Activated B cell treated with CpG ODN at 0.5 μM for 24 hours (primary cell): ENCODE results near the gene ERN1. TPM values are rescaled to one million over a fixed set of nuclear protein-coding genes. Genes with fewer than 3 reads are reported as not detected.

Experiments
- ATAC-seq: fragments of 200-7000 bp; cut with Tn5 transposase; one replicate; pipeline ENCODE4 v1.10.0; 2021; ENCODE audit warnings: low read depth, mild to moderate bottlenecking, moderate library complexity
- CTCF ChIA-PET: fragments of 350-600 bp; sonication (Branson Sonifier 250); formaldehyde crosslinking; loops from one replicate; lab custom pipeline; 2021; ENCODE audit warnings: antibody characterized with exemption; lab: Charles Lee
- POLR2A ChIA-PET: fragments of 350-600 bp; sonication (Branson Sonifier 250); formaldehyde crosslinking; loops from one replicate; lab custom pipeline; 2021; ENCODE audit warnings: antibody characterized with exemption; lab: Charles Lee
- DNase-seq: peaks from one replicate; pipeline ENCODE4 v3.0.0; 2022
- H3K27ac Mint-ChIP-seq: one replicate; pipeline ENCODE4 v1.8.0; 2020; ENCODE audit warnings: mixed read lengths
- H3K27me3 Mint-ChIP-seq: one replicate; pipeline ENCODE4 v1.8.0; 2021; ENCODE audit warnings: mixed read lengths
- H3K36me3 Mint-ChIP-seq: one replicate; pipeline ENCODE4 v1.8.0; 2021; ENCODE audit warnings: low read depth, mixed read lengths
- H3K4me1 Mint-ChIP-seq: one replicate; pipeline ENCODE4 v1.8.0; 2021; ENCODE audit warnings: mixed read lengths
- H3K4me3 Mint-ChIP-seq: one replicate; pipeline ENCODE4 v1.8.0; 2020; ENCODE audit warnings: mild to moderate bottlenecking, mixed read lengths
- H3K9me3 Mint-ChIP-seq: one replicate; pipeline ENCODE4 v1.8.0; 2020; ENCODE audit warnings: mixed read lengths
- intact Hi-C: fragments of 100-400 bp; cut with micrococcal nuclease; formaldehyde crosslinking; loops from one replicate; pipeline ENCODE4 v1.15.1; 2024
- total RNA-seq: library from RNA; stranded (reverse); gene quantifications from 2 replicates; pipeline ENCODE4 v1.2.3, GENCODE V29; 2022
- TF ChIP-seq, protein P1 (sequence below): fragments of 200-600 bp; IDR thresholded peaks from one replicate; pipeline ENCODE4 v1.8.0; 2022; ENCODE audit warnings: antibody characterized with exemption, mild to moderate bottlenecking

The ERN1 gene
- total RNA-seq, 1 donor from 2014 or later, result 12.9 TPM

- Mint-ChIP-seq H3K36me3 (no peaks in the 10 kb centered on the region), H3K9me3 (no peaks in the 10 kb centered on the region), H3K27ac (no peak overlapping the region), H3K4me3 (peak overlapping the region; percentile 42), H3K27me3 (peaks cover 4% of the 10 kb centered on the region), H3K4me1 (peaks cover 37% of the 10 kb centered on the region)
- ATAC-seq (no peak), DNase-seq (peak; percentile 10)
- intact Hi-C loops, result no loop called here
- ChIA-PET POLR2A (no interaction called here), CTCF (interaction anchor here (0.7 to 1.8 kb wide), 3 partner anchors 29 to 50 kb away, joined by 3 to 7 read pairs (median 3); no protein-coding TSS in a partner anchor)
- TF ChIP-seq, protein P1, sequence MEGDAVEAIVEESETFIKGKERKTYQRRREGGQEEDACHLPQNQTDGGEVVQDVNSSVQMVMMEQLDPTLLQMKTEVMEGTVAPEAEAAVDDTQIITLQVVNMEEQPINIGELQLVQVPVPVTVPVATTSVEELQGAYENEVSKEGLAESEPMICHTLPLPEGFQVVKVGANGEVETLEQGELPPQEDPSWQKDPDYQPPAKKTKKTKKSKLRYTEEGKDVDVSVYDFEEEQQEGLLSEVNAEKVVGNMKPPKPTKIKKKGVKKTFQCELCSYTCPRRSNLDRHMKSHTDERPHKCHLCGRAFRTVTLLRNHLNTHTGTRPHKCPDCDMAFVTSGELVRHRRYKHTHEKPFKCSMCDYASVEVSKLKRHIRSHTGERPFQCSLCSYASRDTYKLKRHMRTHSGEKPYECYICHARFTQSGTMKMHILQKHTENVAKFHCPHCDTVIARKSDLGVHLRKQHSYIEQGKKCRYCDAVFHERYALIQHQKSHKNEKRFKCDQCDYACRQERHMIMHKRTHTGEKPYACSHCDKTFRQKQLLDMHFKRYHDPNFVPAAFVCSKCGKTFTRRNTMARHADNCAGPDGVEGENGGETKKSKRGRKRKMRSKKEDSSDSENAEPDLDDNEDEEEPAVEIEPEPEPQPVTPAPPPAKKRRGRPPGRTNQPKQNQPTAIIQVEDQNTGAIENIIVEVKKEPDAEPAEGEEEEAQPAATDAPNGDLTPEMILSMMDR, result no peak
Measured at GRCh38 chr17:63996430-63997182, 133.3 kb downstream of the ERN1 start.

DNA sequence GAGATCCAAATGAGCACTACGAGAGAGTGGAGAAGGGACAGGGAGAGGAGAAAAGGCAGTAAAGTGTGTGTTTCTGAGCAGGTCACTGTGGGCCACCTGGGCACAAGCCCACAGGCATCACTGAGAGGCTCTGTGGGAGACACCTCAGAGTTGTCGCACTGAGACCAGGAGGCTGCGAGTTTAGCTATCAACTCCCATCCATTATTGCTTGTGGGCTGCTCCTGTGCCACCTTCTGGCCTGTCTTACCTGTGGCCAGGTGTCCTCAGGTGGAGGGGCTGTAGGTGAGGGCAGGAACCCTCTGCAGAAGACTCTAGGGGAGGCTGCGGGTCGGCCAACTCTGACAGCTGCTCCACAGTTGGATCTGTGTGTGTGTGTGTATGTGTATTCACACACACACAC is 134.3 kb downstream of the ERN1 start:
- intact Hi-C loops, result no loop called here
- Mint-ChIP-seq H3K36me3 (no peaks in the 10 kb centered on the region), H3K27me3 (peaks cover 4% of the 10 kb centered on the region), H3K9me3 (no peaks in the 10 kb centered on the region), H3K27ac (no peak overlapping the region), H3K4me3 (no peak overlapping the region), H3K4me1 (peaks cover 39% of the 10 kb centered on the region)
- TF ChIP-seq, protein P1, result no peak
- DNase-seq (no peak), ATAC-seq (no peak)
- ChIA-PET POLR2A (no interaction called here), CTCF (interaction anchor here (1.8 kb wide), 1 partner anchor 30 kb away, joined by 7 read pairs; no protein-coding TSS in a partner anchor)

DNA sequence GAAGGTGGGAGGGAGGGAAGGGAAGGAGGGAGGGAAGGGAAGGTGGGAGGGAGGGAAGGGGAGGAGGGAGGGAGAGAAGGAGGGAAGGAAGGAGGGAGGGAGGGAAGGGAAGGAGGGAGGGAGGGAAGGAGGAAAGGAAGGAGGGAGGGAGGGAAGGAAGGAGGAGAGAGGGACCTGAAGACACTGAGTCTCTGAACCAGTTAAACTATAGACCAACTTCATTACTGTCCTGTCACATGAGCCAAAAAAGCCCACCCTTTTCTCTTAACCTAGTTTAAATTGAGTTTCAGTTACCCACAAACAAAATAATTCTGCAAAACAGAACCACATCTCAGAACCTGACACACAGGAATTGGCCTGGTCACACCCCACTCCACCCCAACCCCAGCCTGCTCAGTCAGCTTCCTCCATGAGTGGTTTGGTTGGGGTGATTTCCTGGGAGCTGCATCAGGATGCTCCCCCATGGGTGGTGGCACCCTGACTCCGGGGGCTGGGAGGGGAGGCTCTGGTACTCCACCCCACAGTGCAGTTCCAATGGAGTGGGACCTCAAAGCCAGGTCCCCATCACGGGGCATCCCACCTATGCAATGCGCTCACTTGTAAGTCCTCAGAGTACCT is 136.5 kb downstream of the ERN1 start:
- intact Hi-C loops, result no loop called here
- ChIA-PET CTCF (interaction anchor here (0.8 to 2.2 kb wide), 6 partner anchors 13 to 74 kb away, joined by 3 to 17 read pairs (median 5); partner anchors contain the start of gene GH1), POLR2A (interaction anchor here (0.9 kb wide), 1 partner anchor 27 kb away, joined by 4 read pairs; the partner anchor contains the start of gene ICAM2)
- Mint-ChIP-seq H3K4me3 (no peak overlapping the region), H3K27ac (no peak overlapping the region), H3K9me3 (no peaks in the 10 kb centered on the region), H3K4me1 (peaks cover 37% of the 10 kb centered on the region), H3K27me3 (no peaks in the 10 kb centered on the region), H3K36me3 (no peaks in the 10 kb centered on the region)
- TF ChIP-seq, protein P1, result no peak
- ATAC-seq (no peak), DNase-seq (peak; percentile 13)

- no peak for ATAC-seq
Measured at GRCh38 chr17:63991611-63992010, 138.3 kb downstream of the ERN1 start.

More at GRCh38 chr17:63991611-63992010, 138.3 kb downstream of the ERN1 start:
- no peaks in the 10 kb centered on the region for H3K27me3 Mint-ChIP-seq
- no peak for DNase-seq
- H3K4me3 Mint-ChIP-seq, result no peak overlapping the region
- ChIA-PET POLR2A (interaction anchor here (1.2 kb wide), 1 partner anchor 29 kb away, joined by 4 read pairs; the partner anchor contains the start of gene ICAM2), CTCF (interaction anchor here (1.0 to 2.4 kb wide), 2 partner anchors 34 to 79 kb away, joined by 6 to 21 read pairs; partner anchors contain the start of gene CSHL1)
- H3K27ac Mint-ChIP-seq, result no peak overlapping the region
- peaks cover 26% of the 10 kb centered on the region for H3K4me1 Mint-ChIP-seq
- H3K36me3 Mint-ChIP-seq, result no peaks in the 10 kb centered on the region
- H3K9me3 Mint-ChIP-seq, result no peaks in the 10 kb centered on the region
- intact Hi-C loops, result loop anchor here (2.0 kb wide), 1 partner anchor 25 kb away; no protein-coding TSS in a partner anchor
- TF ChIP-seq, protein P1, result no peak
